ENCODE data around the gene ANKRD6.

Gene ANKRD6

GRCh38 chr6:89492025-89492640, 59.2 kb downstream of the ANKRD6 start:
- TF ChIP-seq CTCF (IDR thresholded peaks at IDR 0.05; ENCODE audit: insufficient read depth, low read length, missing control alignments) = no peak
- ChIA-PET POLR2A (interaction anchor here (0.6 kb wide), 1 partner anchor 145 kb away, joined by 3 read pairs; no protein-coding TSS in a partner anchor), CTCF (interaction anchor here (1.5 kb wide), 1 partner anchor 13 kb away, joined by 4 read pairs; no protein-coding TSS in a partner anchor)
- no peak overlapping the region for H3K4me3 ChIP-seq (ENCODE audit: low read depth, low read length)
- no peak for DNase-seq (ENCODE audit: low read depth, low spot score)

- ChIA-PET CTCF (no interaction called here), POLR2A (no interaction called here)
- H3K4me3 ChIP-seq (ENCODE audit: low read depth, low read length) = no peak overlapping the region
- TF ChIP-seq CTCF (IDR thresholded peaks at IDR 0.05; ENCODE audit: insufficient read depth, low read length, missing control alignments) = no peak
- DNase-seq (ENCODE audit: low read depth, low spot score) = no peak
Measured at GRCh38 chr6:89494131-89494793, 61.3 kb downstream of the ANKRD6 start.

GRCh38 chr6:89495961-89496535, 63.1 kb downstream of the ANKRD6 start:
- POLR2A ChIA-PET = no interaction called here
- no peak overlapping the region for H3K4me3 ChIP-seq (ENCODE audit: low read depth, low read length)
- CTCF ChIA-PET = no interaction called here
- no peak for TF ChIP-seq CTCF (IDR thresholded peaks at IDR 0.05; ENCODE audit: insufficient read depth, low read length, missing control alignments)
- DNase-seq (ENCODE audit: low read depth, low spot score) = no peak

GRCh38 chr6:89500611-89501010, 67.7 kb downstream of the ANKRD6 start:
- POLR2A ChIA-PET = no interaction called here
- no peak for TF ChIP-seq CTCF (IDR thresholded peaks at IDR 0.05; ENCODE audit: insufficient read depth, low read length, missing control alignments)
- no peak for DNase-seq (ENCODE audit: low read depth, low spot score)
- CTCF ChIA-PET = no interaction called here
- no peak overlapping the region for H3K4me3 ChIP-seq (ENCODE audit: low read depth, low read length)

GRCh38 chr6:89501222-89501621, 68.3 kb downstream of the ANKRD6 start:
- CTCF ChIA-PET = no interaction called here
- no peak for TF ChIP-seq CTCF (IDR thresholded peaks at IDR 0.05; ENCODE audit: insufficient read depth, low read length, missing control alignments)
- POLR2A ChIA-PET = no interaction called here

GRCh38 chr6:89501753-89502152, 68.8 kb downstream of the ANKRD6 start:
- no peak for DNase-seq (ENCODE audit: low read depth, low spot score)
- no peak overlapping the region for H3K4me3 ChIP-seq (ENCODE audit: low read depth, low read length)
- no peak for TF ChIP-seq CTCF (IDR thresholded peaks at IDR 0.05; ENCODE audit: insufficient read depth, low read length, missing control alignments)
- ChIA-PET POLR2A (no interaction called here), CTCF (no interaction called here)

More at GRCh38 chr6:89501222-89501621, 68.3 kb downstream of the ANKRD6 start:
- no peak overlapping the region for H3K4me3 ChIP-seq (ENCODE audit: low read depth, low read length)
- DNase-seq (ENCODE audit: low read depth, low spot score) = peak; percentile 9

All from AG04449 (cell line).